GM19452 (cell line): ENCODE data around the gene SDC3.

Source experiments
- ATAC-seq: cut with Tn5 transposase; IDR thresholded peaks from one replicate; pipeline ENCODE4 v1.9.1; 2021; ENCODE audit not compliant: unreplicated experiment

SDC3 gene

DNA sequence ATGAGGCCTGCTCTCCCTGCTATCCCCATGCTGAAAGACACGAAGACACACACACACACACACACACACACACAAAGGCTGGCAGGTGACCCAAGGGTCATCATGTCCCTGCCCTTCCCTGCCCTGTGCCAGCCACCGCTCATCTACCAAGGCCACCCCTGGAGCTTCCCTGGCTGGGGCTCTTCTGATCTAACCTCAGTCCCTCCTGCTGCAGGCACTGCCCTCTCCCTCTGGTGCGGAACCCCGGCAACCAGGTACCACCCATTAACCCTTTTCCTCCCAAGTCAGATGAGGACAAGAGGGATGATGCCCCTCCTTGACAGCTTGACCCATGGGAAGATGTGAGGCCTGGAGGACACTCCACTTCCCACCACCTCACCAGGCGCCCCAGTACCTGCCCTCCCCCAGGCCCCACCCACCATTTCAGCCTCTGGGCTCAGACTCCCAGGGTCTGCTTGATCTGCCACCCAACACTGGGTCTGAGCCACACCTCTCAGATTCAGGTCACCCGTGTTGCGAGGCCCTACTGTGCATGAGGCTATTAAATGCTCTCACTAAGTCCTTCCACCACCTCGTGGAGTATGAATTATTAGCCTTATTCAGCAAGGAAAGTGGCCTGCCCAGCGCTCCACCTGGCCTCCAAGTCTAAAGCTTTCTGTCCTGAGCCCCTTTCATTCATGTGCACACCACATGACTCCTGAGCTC lies 2.5 kb downstream of the SDC3 start:
- ATAC-seq: no peak

DNA sequence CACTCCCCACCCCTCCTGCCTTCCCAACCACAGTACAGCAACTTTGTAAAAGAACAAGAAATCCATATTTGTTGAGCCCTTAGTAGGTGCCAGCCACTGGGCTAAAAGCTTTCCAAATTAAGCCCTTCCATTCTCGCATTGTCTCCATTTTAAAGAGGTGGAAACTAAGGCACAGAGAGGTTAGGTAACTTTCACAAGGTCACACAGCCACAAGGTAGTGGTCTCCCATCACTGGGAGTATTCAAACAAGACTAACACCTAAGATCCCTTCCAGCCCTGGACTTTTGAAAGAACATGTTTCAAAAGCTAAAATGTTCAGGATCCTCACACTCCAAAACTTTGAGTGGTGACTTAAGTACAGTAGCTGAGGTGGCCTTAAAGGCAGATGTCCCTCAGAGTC lies 3.2 kb downstream of the SDC3 start:
- no peak for ATAC-seq

DNA sequence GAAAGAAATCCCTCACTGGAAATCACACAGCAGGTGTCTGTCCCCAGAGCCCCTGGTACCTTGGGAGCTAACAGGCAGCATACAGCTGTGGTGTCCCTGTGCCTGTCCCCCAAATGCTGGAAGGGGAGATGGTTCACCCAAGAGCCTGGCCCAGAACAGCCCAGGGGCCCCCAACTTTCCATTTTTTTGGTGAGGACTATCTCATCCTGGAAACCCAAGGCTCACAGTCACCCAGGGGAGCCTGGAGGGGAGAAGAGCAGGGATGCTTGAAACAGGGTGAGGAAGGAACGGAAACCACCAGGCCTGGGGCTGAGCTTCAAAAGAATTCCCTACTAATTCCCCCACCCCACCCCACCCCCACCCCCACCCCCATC lies 3.6 kb downstream of the SDC3 start:
- ATAC-seq: no peak

DNA sequence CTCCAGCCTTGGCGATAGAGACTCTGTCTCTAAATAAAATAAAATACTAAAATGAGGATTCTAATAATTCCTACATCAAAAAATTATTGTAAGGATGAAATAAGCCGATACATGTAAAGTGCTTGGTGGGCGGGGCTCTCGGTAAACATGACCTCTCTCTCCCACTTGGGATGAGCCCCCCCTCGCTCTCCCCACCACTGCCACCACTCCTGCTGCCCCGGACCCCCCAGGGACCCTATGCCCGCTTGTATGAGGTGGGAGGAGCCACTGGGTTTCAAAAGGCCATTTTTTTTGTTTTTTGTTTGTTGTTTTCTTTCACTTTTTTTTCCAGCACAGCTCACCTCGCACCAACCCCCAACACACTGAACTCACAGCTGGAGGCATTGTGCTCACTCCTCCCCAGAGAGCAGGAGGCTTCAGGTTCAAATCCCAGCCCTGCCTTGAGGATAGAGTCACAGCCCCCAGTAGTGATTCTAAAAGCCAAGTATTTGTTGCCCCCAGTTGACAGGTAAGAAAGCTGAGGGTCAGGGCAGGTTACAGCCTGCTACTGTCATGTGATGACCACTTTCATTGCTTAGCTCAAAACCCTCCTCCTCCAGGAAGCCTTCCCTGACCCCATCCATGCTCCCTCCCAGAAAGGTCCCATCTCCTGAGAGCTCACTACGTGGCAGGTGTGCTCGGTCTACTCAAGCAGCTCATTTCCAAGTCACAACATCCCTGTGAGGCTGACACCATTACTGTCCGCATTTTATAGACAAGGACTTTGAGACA lies 4.2 kb downstream of the SDC3 start:
- no peak for ATAC-seq

DNA sequence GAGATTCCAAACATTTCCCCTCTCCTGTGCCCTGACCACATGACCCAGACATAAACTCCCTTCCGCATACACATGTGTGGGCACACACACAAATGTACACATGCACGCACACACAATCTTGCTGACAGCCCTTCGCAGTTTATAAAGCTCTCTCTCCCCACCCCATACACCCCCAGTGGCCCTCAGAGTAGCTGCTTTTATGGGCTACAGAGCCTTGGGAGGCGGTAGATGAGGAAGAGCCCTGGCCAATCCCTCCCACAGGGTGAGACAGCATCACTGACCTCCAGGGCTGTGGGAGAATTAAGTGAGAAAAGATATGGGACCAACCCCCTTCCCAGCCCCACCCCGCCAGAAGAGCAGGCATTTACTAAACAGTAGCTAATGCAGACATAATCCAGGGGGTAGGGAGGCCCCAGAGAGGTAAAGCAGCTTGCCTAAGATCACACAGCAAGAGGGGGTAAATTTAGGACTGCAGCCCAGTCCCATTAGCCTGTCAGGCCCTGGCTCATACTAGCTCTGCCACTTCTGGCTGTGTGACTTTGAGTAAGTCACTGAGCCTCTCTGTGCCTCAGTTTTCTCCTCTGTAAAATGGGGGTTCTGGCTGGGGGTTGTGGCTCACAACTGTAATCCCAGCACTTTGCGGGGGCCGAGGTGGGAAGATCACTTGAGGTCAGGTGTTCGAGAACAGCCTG lies 5.1 kb downstream of the SDC3 start:
- ATAC-seq: no peak

DNA sequence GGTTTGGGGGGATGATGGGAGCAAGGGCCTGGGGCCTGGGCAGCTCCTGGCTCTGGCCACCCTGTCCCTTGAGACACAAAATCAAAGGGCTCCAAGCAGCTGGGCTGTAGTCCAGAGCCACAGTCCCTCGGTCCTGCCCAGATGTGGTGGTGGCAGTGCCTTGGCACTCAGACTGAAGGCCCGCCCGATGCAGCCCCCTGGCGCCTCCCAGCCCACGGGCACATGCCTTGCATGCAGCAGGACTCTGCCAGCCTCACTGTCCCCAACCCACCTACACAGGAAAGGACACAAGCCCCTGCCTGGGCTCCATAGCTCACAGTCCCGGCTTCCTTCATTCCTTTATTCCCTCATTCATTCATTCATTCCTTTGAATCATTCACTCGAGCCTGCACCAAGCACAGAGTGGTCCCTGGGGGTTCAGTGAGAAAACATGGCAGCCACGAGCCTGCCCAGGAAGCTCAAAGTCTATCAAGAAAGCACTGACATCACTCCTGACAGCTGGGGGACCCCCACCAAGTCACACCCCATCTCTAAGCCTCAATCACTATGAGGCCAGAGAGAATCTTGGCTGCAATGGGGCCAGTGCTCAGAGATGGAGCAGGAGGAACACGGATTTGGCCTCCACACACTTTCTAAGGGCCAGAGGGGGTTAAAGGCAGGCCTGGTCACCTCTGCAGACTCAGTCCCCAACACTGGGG lies 5.8 kb downstream of the SDC3 start:
- no peak for ATAC-seq

DNA sequence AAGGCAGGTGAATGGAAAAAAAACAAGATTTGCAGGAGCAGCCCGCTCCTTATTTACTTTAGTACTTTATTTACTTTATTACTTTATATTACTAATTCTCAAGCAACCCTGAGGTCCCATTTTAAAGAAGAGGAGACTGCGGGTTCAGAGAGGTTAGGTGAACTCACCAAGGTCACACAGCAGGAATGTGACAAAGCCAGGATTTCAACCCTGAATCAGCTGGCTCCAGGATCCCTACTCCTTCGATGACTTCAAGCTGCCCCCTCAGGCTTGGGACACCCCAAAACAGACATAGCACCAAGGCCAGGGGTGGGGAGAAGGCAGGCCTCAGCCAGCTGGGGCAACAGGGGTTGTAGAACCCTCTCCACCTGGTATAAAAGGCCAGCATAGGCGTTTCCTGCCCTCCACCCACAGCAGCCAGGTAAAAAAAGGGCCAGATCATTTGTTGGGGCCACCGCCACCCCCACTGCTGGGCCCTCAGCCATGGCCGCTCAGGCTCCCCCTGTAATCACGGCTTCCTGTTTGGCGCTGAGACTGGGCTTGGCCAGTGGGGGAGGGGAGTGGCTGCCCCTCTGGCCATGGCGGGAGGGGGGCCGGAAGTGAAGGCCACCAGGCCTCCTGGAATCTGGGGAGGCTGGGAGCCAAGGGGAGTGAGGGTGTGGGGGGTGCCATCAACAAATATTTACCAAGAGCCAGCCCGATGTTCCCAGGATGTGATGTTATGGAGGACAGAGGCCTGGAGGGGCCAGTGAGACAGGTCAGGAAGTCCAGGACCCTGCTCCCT lies 6.6 kb downstream of the SDC3 start:
- ATAC-seq: no peak

DNA sequence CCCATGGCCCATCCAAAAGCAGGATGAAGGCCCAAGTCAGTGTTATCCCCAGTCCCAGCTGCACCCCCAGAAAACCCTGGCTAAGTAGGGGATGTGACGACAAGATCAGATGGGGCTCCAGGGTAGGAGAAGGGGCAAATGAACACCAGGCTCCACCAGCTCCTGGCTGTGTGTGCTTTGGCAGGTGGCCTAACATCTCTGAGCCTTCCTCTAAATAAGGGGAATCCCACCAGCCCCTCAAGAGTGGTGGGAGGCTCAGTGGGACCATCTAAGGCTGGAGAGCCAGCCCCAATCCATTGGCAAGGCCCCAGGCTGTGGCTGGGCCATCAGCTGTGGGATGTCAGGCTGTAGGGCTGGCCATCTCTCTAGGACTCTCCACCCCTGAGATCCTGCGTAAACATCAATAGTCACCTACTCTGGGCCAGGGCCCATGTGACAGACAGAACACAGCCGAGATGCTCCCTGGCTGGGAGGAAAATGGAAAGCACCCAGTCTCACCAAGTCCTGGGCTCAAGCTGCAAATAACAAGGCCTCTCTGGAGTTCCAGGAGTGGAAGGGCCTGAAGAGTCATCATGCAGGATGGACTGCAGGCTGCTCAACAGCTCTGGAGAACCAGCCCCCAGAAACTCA lies 7.5 kb downstream of the SDC3 start:
- no peak for ATAC-seq

DNA sequence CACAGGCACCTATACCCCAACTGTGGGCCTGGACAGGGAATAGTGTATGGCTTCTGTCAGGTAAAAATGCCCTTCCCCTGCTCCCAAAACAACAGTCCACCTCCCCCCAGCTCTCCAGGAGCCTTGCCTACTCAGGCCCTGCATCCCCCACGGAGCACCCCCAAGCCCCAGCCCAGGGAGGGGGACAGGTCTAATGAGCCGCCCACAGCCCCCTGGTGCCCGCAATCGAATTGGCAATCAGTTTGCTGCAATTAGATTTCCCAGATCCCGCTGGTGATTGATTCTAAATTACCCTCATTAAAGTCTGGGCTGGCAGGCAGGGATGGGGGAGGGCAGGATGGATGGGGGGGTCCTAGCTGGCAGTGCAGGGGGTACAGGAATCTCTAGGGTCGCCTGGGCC lies 8.1 kb downstream of the SDC3 start:
- no peak for ATAC-seq

DNA sequence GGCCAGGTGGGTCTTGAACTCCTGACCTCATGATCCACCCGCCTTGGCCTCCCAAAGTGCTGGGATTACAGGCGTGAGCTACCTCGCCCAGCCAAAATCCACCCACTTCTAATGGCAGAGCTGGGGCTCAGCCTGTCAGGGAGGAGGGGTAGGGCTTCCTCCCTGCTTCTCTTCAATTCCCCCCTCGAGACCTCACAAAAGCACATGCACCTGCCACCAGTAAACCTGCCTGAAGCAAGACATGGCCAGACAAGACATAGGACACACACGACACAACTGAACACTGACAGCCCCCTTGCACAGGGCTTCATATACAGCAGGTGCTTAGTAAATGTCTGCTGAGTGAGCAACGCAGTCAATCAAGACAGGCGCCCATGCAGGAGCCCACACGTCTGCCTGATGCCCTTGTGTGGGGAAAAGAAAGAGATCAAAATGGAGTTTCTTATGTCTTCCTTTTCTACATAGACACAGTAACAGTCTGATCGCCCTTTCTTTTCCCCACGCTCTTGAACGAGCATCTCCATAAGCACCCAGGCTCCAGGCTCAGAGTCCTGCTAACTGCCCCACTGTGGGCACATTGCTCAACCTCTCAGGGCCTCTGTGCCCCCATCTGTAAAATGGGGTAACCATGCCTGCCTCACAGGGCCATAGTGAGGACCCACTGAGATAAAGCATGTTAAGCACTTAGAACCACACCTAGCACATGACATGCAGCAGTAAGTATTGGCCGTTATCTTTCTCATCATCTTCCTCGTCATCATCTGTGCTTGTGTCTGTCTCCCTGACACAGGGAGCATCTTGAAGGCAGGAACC lies 8.8 kb downstream of the SDC3 start:
- ATAC-seq: no peak

DNA sequence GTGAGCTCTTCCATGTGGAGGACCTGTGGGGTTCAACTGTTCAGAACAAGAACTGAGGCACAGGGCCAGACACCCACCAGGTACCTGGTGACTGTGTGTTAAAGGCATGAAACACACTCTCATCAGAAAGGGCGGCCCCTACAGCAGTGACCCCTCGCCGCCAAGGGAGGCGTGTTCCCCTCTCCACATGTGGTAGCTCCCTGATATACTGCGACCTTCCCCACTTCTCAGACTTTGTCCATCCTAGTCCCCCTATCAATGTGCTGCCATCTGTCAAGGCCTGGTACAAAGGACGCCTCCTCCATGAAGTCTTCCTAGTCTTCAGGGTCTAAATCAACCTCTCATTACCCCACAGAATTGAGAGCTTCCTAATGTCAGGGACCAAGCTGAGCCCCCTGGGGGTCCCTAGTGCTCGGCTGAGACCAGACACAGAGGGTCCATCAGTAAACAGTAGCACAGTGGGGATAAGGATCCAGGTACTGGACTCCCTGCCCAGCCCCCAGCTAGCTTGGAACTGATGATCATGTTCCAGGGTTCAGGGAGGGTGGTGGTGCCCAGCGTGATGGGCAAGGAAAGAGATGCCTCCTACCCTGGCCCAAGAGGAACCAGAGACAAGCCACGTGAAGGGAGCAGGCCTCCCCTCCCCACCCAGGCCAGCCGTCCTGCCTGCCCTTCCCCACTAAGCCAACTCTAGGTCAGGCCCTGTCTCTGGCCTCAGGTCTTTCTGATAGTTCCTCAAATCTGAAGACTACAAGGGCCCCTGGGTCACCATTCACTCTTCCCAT lies 10.3 kb downstream of the SDC3 start:
- ATAC-seq: no peak

DNA sequence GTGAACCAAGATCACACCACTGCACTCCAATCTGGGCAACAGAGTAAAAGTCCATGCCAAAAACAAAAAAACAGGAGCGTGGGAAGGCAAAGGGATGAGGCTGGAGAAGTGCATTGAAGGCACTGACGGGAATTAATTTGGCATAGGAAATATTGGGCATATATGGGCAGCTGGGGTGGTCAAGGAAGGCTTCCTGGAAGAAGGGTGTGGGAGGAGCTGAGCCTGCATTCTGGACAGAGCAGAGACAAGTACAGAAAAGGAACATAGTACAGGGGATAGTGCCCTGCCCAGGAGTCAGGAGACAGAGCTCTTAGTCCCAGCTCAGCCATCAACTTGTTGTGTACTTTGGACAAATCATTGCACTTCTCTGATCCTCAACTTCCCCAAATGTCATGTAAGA lies 11.7 kb downstream of the SDC3 start:
- ATAC-seq: no peak

DNA sequence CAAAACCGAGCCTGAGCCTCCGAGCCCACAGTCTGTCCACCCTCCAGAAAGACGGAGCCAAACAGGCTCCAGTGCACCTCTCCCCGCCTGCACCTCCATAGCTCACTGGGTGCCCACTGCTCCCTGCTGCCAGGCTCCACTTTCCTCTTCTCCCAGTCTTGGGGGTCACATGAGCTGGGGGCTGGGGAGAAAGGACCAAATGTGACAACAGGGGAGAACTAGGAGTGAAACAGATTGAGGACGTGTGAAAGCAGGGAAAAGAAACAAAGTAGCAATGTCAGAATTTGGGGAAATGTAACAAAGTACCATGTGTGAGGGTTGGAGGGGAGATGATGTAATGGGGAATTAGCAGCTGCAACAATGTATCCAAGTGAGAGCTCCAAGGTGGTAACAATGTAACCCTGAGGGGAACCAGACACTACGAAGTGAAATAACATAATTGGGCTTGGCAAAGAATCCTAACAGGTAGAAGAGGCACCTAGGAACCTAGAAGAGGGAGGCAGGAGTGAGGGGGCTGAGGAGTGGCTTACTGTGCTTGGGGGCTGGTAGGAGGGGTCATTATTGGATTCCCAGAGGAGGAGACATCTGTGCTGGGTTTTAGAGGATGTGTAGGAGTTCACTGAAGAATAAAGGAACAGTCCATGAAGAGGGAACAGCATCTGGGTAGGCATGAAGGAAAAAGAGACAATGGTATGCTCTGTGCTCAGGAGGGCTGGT lies 12.5 kb downstream of the SDC3 start:
- ATAC-seq: no peak

DNA sequence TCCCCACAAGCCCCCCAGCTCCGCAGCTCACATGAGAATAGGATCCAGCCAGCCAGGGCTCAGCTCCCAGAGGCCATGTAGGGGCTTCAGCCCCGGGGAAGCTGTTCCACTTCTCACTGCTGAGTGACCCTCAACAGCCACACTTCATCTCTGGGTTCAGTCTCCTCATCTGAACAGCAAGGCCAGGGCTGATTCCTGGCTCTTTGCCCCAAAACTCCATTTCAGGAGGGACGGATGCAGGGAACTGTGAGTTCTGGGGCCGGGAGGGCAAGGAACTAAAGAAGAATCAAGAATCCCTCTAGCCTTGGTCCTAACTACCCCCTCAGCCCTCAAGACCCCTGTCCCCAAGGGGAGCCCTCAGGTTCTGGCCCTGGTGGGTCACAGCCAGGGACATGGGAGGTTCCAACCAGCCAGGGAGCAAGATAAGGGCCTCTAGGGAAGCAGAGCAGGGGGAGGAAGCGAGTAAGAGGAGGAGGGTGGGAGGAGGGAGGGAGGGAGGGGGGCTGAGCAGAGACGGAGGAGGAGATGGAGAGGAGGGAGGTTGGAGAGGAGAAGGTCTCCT lies 13.1 kb downstream of the SDC3 start:
- no peak for ATAC-seq

DNA sequence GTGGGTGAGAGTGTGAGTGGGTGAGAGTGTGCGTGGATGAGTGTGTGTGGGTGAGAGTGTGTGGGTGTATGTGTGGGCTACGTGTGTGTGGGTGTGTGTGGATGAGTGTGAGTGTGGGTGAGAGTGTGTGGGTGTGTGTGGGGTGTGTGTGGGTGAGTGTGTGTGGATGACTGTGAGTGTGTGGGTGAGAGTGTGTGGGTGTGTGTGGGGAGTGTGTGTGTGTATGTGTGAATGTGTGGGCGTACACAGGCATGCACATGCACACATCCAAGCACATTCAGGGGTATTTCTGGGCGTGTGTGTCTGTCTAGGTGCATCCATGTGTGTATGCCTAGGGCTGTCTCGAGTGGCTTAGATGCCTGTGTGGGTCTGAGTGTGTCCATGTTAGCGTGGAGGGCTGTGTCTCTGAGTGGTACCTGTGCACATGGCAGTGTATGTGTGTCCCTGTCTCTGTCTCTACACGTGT lies 14.0 kb downstream of the SDC3 start:
- ATAC-seq: no peak

DNA sequence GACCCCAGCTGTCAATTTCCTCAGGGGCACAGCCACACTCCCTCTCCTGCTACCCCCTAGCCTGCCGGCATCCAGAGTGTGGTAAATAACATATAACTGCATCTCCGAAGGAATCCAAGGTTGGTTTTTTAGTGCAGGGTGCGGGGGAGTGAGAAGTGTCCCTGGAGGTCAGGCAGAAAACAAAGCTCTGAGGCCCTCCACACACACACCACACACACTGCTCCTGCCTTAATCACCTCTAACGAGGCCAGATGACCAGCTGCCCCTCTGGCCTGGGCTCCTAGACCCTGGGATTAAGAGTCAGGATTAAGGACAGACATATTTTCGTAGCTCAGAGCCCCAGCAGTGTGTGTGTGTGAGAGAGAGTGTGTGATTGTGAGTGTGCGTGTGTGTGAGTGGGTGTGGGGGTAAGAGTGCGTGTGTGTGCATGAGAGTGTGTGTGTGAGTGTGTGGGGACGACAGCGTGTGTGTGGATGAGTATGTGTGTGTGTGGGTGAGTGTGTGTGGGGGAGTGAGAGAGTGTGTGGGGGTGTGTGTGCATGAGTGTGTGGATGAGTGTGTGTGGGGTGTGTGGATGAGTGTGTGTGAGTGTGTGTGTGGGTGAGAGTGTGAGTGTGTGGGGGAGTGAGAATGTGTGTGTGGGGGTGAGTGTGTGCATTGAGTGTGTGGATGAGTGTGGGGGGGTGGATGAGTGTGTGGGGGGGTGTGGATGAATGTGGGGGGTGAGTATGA lies 14.6 kb downstream of the SDC3 start:
- ATAC-seq: no peak

DNA sequence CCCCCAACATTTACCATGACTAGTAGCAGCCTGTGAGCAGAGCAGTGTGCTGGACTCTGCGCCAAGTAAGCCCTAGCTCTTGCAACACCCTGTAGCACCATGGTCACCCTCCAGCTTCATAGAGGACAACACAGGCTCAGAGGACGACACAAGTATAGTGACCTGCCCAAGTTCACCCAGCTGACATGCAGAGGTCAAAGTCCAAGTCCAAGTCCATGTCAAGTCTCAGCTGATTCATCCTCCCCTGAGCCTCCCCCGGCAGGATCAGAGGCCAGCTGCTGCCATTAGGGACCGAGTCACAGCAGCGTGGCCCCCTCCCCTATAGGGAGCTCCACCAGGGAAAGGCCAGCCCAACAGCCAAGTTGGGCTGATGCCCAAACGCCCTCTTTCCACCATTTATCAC lies 15.9 kb downstream of the SDC3 start:
- no peak for ATAC-seq
